ENCODE data around the gene COL4A5. TPM values are rescaled to one million over a fixed set of nuclear protein-coding genes. Genes with fewer than 3 reads are reported as not detected.
A peak's percentile ranks its signal among the peaks of the same experiment; 100 is the strongest.

The COL4A5 gene
- total RNA-seq, 1 donor from 2014 or later = 17.8 TPM

GRCh38 chrX:108557580-108557979 is 117.9 kb downstream of the COL4A5 start:
- H3K36me3 ChIP-seq (ENCODE audit: control insufficient read depth, insufficient read depth, low read length) = no peaks in the 10 kb centered on the region
- no peak for DNase-seq (ENCODE audit: low read depth)
- no peak for TF ChIP-seq CTCF (IDR thresholded peaks at IDR 0.05; ENCODE audit: insufficient read depth, low read length, poor library complexity, severe bottlenecking)
- H3K4me3 ChIP-seq (ENCODE audit: low read depth, low read length) = no peak overlapping the region
- no peaks in the 10 kb centered on the region for H3K27me3 ChIP-seq (ENCODE audit: control insufficient read depth, insufficient read depth, low read length)

- no peak for TF ChIP-seq CTCF (IDR thresholded peaks at IDR 0.05; ENCODE audit: insufficient read depth, low read length, poor library complexity, severe bottlenecking)
Observed at GRCh38 chrX:108558217-108558616, 118.6 kb downstream of the COL4A5 start.

GRCh38 chrX:108573136-108573535 is 133.5 kb downstream of the COL4A5 start:
- no peaks in the 10 kb centered on the region for H3K36me3 ChIP-seq (ENCODE audit: control insufficient read depth, insufficient read depth, low read length)
- no peaks in the 10 kb centered on the region for H3K27me3 ChIP-seq (ENCODE audit: control insufficient read depth, insufficient read depth, low read length)

More at GRCh38 chrX:108558217-108558616, 118.6 kb downstream of the COL4A5 start:
- no peak overlapping the region for H3K4me3 ChIP-seq (ENCODE audit: low read depth, low read length)
- no peak for DNase-seq (ENCODE audit: low read depth)
- no peaks in the 10 kb centered on the region for H3K27me3 ChIP-seq (ENCODE audit: control insufficient read depth, insufficient read depth, low read length)
- no peaks in the 10 kb centered on the region for H3K36me3 ChIP-seq (ENCODE audit: control insufficient read depth, insufficient read depth, low read length)

GRCh38 chrX:108582151-108582550 is 142.5 kb downstream of the COL4A5 start:
- TF ChIP-seq CTCF (IDR thresholded peaks at IDR 0.05; ENCODE audit: insufficient read depth, low read length, poor library complexity, severe bottlenecking) = no peak

More at GRCh38 chrX:108573136-108573535, 133.5 kb downstream of the COL4A5 start:
- no peak for TF ChIP-seq CTCF (IDR thresholded peaks at IDR 0.05; ENCODE audit: insufficient read depth, low read length, poor library complexity, severe bottlenecking)
- H3K4me3 ChIP-seq (ENCODE audit: low read depth, low read length) = no peak overlapping the region
- DNase-seq (ENCODE audit: low read depth) = no peak

GRCh38 chrX:108584617-108585211 is 145.1 kb downstream of the COL4A5 start:
- no peaks in the 10 kb centered on the region for H3K36me3 ChIP-seq (ENCODE audit: control insufficient read depth, insufficient read depth, low read length)
- no peak for DNase-seq (ENCODE audit: low read depth)
- TF ChIP-seq CTCF (IDR thresholded peaks at IDR 0.05; ENCODE audit: insufficient read depth, low read length, poor library complexity, severe bottlenecking) = peak; percentile 33
- no peaks in the 10 kb centered on the region for H3K27me3 ChIP-seq (ENCODE audit: control insufficient read depth, insufficient read depth, low read length)
- H3K4me3 ChIP-seq (ENCODE audit: low read depth, low read length) = no peak overlapping the region

More at GRCh38 chrX:108582151-108582550, 142.5 kb downstream of the COL4A5 start:
- Histone ChIP-seq H3K27me3 (ENCODE audit: control insufficient read depth, insufficient read depth, low read length) (no peaks in the 10 kb centered on the region), H3K4me3 (ENCODE audit: low read depth, low read length) (no peak overlapping the region), H3K36me3 (ENCODE audit: control insufficient read depth, insufficient read depth, low read length) (no peaks in the 10 kb centered on the region)
- no peak for DNase-seq (ENCODE audit: low read depth)

- Histone ChIP-seq H3K4me3 (ENCODE audit: low read depth, low read length) (no peak overlapping the region), H3K36me3 (ENCODE audit: control insufficient read depth, insufficient read depth, low read length) (no peaks in the 10 kb centered on the region), H3K27me3 (ENCODE audit: control insufficient read depth, insufficient read depth, low read length) (no peaks in the 10 kb centered on the region)
- DNase-seq (ENCODE audit: low read depth) = no peak
- TF ChIP-seq CTCF (IDR thresholded peaks at IDR 0.05; ENCODE audit: insufficient read depth, low read length, poor library complexity, severe bottlenecking) = no peak
Observed at GRCh38 chrX:108590496-108590895, 150.9 kb downstream of the COL4A5 start.

Data from kidney epithelial cell (primary cell).